Hepatocyte (in vitro differentiated cells): ENCODE measurements around the gene BMP6.

Experiments
- CTCF ChIP-seq: fragments of 200-600 bp; sonication (generic); IDR thresholded peaks from 2 replicates; pipeline ENCODE4 v1.5.1; 2016; ENCODE audit warnings: antibody characterized with exemption, mild to moderate bottlenecking; ENCODE audit not compliant: poor library complexity
- EZH2 ChIP-seq: fragments of 200-600 bp; sonication (generic); IDR thresholded peaks from 2 replicates; pipeline ENCODE4 v1.6.1; 2016; ENCODE audit warnings: antibody characterized with exemption, mild to moderate bottlenecking, borderline replicate concordance

- TF ChIP-seq CTCF (no peak), EZH2 (no peak)
Observed at GRCh38 chr6:7726416-7727085, 652 bp downstream of the BMP6 start.
